GM12873 (cell line): ENCODE results near the gene SYNPR.

Experiments
- TF ChIP-seq, protein P1 (sequence below): IDR thresholded peaks from 2 replicates; pipeline ENCODE4 v1.5.1; 2012; ENCODE audit warnings: low read depth, mild to moderate bottlenecking, moderate library complexity, low read length, control low read depth; ENCODE audit not compliant: insufficient read depth; ENCODE audit errors: missing control alignments

Gene SYNPR

GRCh38 chr3:63597019-63597418 lies 318.9 kb downstream of the SYNPR start:
- TF ChIP-seq, protein P1, sequence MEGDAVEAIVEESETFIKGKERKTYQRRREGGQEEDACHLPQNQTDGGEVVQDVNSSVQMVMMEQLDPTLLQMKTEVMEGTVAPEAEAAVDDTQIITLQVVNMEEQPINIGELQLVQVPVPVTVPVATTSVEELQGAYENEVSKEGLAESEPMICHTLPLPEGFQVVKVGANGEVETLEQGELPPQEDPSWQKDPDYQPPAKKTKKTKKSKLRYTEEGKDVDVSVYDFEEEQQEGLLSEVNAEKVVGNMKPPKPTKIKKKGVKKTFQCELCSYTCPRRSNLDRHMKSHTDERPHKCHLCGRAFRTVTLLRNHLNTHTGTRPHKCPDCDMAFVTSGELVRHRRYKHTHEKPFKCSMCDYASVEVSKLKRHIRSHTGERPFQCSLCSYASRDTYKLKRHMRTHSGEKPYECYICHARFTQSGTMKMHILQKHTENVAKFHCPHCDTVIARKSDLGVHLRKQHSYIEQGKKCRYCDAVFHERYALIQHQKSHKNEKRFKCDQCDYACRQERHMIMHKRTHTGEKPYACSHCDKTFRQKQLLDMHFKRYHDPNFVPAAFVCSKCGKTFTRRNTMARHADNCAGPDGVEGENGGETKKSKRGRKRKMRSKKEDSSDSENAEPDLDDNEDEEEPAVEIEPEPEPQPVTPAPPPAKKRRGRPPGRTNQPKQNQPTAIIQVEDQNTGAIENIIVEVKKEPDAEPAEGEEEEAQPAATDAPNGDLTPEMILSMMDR = no peak

GRCh38 chr3:63607716-63608115 lies 329.6 kb downstream of the SYNPR start:
- TF ChIP-seq, protein P1 = no peak

DNA sequence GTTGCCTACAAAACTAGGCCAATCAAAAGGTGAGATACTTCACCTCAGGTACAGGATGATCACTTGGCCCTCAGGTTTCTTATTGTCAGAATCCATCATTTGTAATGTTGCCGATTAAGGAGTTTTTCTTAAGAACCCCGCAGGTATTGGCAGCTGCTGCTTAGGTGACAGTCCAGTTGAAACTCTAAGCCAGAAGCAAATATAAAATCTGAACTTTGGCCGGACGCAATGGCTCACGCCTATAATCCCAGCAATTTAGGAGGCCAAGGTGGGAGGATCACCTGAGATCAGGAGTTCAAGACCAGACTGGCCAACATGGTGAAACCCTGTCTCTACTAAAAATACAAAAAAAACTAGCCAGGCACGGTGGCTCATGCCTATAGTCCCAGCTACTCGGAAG lies 331.3 kb downstream of the SYNPR start:
- TF ChIP-seq, protein P1 = no peak

DNA sequence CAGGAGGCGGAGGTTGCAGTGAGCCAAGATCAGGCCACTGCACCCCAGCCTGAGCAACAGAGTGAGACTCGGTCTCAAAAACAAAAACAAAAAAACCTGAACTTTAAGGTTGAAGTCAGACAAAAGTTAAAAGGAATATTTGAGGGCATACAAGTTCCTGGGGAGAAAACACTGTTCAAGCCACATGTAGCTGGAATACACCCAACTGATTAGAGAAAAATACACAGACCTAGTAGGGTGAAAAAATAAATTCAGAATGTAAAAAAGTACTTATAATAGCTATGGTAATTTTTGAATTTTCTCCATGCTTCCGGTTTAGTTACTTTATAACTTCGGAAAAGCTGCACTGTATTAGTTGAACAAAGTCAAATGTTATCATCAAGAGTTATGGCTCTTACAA lies 331.7 kb downstream of the SYNPR start:
- TF ChIP-seq, protein P1 = no peak

GRCh38 chr3:63611382-63611781 lies 333.3 kb downstream of the SYNPR start:
- TF ChIP-seq, protein P1 = no peak

DNA sequence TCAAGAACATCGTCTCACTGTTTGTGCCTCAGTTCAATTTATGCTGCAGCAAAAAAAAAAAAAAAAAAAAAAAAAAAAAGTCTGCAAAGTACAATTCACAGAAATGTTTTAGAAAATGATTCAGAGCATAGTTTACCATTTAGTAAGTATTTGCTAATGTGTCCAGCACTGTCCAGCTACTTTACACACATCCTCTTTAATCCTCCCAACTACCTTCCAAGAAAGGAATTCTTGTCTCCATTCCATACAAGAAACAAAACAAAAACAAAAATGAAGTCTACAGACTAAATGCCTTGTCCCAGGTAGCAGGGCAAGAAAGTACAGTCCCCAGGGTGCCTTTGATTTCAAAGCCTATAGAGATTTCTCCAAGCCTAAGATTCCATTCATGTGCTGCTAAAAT lies 335.5 kb downstream of the SYNPR start:
- TF ChIP-seq, protein P1 = no peak

- TF ChIP-seq, protein P1 = no peak
Measured at GRCh38 chr3:63617391-63617790, 339.3 kb downstream of the SYNPR start.
